ENCODE data around the gene LAGE3.

GRCh38 chrX:154502098-154502497 lies 23.0 kb upstream of the LAGE3 start:
- TF ChIP-seq CTCF (IDR thresholded peaks at IDR 0.05; ENCODE audit: poor library complexity), result no peak
- no peak for TF ChIP-seq EZH2 (IDR thresholded peaks at IDR 0.05; ENCODE audit: borderline replicate concordance)
- no peak for TF ChIP-seq EZH2phosphoT487 (IDR thresholded peaks at IDR 0.05; ENCODE audit: low read depth, severe bottlenecking, unreplicated experiment)

Data from hepatocyte (in vitro differentiated cells).